Hepatocyte (in vitro differentiated cells): ENCODE results near the gene KRT84. TPM values are rescaled to one million over a fixed set of nuclear protein-coding genes. Genes with fewer than 3 reads are reported as not detected.

Experiments
- DNase-seq: peaks from one replicate; pipeline ENCODE4 v3.0.0-alpha.2; 2016; ENCODE audit warnings: low spot score
- H2AFZ ChIP-seq: fragments of 200-600 bp; sonication (generic); 2 replicates; pipeline ENCODE4 v1.6.0; 2016; ENCODE audit warnings: antibody characterized with exemption, mild to moderate bottlenecking
- H3K27ac ChIP-seq: fragments of 200-600 bp; sonication (generic); 2 replicates; pipeline ENCODE4 v1.5.1; 2016; ENCODE audit warnings: mild to moderate bottlenecking
- H3K27me3 ChIP-seq: fragments of 200-600 bp; sonication (generic); 2 replicates; pipeline ENCODE4 v1.6.1; 2016
- H3K36me3 ChIP-seq: fragments of 200-600 bp; sonication (generic); replicated peaks from 2 replicates; pipeline ENCODE4 v1.5.1; 2016; ENCODE audit warnings: low read depth; ENCODE audit not compliant: insufficient read depth
- H3K4me1 ChIP-seq: fragments of 200-600 bp; sonication (generic); 2 replicates; pipeline ENCODE4 v1.5.1; 2016; ENCODE audit warnings: mild to moderate bottlenecking, moderate library complexity; ENCODE audit not compliant: insufficient read depth
- H3K4me2 ChIP-seq: fragments of 200-600 bp; sonication (generic); 2 replicates; pipeline ENCODE4 v1.6.0; 2016
- H3K4me3 ChIP-seq: fragments of 200-600 bp; sonication (generic); 2 replicates; pipeline ENCODE4 v1.5.1; 2016; ENCODE audit warnings: mild to moderate bottlenecking
- H3K79me2 ChIP-seq: fragments of 200-600 bp; sonication (generic); 2 replicates; pipeline ENCODE4 v1.6.0; 2017; ENCODE audit warnings: mild to moderate bottlenecking
- H3K9me2 ChIP-seq: fragments of 200-600 bp; sonication (generic); replicated peaks from 2 replicates; pipeline ENCODE4 v1.6.0; 2017; ENCODE audit warnings: mild to moderate bottlenecking; ENCODE audit not compliant: insufficient read depth
- H3K9me3 ChIP-seq: fragments of 200-600 bp; sonication (generic); 2 replicates; pipeline ENCODE4 v1.5.1; 2016; ENCODE audit warnings: low read depth, mild to moderate bottlenecking
- H4K20me1 ChIP-seq: fragments of 200-600 bp; sonication (generic); 2 replicates; pipeline ENCODE4 v1.6.0; 2016; ENCODE audit warnings: mild to moderate bottlenecking; ENCODE audit not compliant: insufficient read depth, poor library complexity, severe bottlenecking
- EZH2 ChIP-seq: fragments of 200-600 bp; sonication (generic); IDR thresholded peaks from 2 replicates; pipeline ENCODE4 v1.6.1; 2016; ENCODE audit warnings: antibody characterized with exemption, mild to moderate bottlenecking, borderline replicate concordance
- EZH2phosphoT487 ChIP-seq: fragments of 200-600 bp; sonication (generic); IDR thresholded peaks from one replicate; pipeline ENCODE4 v1.6.1; 2018; ENCODE audit warnings: antibody characterized with exemption, mild to moderate bottlenecking, low read depth, moderate library complexity; ENCODE audit not compliant: unreplicated experiment, severe bottlenecking
- WGBS: methylation state at CpG from one replicate; pipeline ENCODE4 v1.1.6; 2016; ENCODE audit warnings: low lambda C conversion rate; ENCODE audit errors: missing lambda C conversion rate; 5-methylcytosine and 5-hydroxymethylcytosine counted together
- polyA plus RNA-seq: library from polyadenylated mRNA; unstranded; fragments of >200 nt; fragmentation: Nextera tagmentation; extraction: Ambion mirVana; gene quantifications from 2 replicates; pipeline ENCODE4 v1.2.1, GENCODE V29; 2016
- total RNA-seq: library from RNA; depleted of rRNA; stranded (reverse); fragments of >200 nt; gene quantifications from 2 replicates; pipeline ENCODE4 v1.2.3, GENCODE V29; 2014
- TF ChIP-seq, protein P1 (sequence below): fragments of 200-600 bp; sonication (generic); IDR thresholded peaks from 2 replicates; pipeline ENCODE4 v1.5.1; 2016; ENCODE audit warnings: antibody characterized with exemption, mild to moderate bottlenecking; ENCODE audit not compliant: poor library complexity

KRT84 gene
- total and polyA plus RNA-seq, 2 experiments from 2014 or later, result not detected

DNA sequence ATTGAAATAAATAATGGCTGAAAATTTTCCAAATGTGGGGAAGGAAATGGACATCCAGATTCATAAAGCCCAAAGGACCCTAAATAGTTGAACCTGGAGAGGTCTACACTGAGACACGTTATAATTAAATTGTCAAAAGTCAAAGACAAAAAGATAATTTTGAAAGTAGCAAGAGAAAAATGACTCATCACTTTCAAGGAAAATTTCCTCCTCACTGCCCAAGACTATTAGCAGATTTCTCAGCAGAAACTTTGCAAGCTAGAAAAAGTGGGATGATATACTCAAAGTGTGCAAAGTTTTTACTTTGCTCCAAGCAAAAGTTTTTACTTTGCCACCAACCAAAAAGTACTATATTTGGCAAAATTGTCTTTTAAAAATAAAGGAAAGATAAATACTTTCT lies 48.4 kb downstream of the KRT84 start:
- no peak for DNase-seq
- no peaks in the 10 kb centered on the region for H4K20me1 ChIP-seq
- 55% methylated on average over 1 of the region's 1 CpG for WGBS
- H3K79me2 ChIP-seq, result no peaks in the 10 kb centered on the region
- no peak overlapping the region for H3K27ac ChIP-seq
- no peak overlapping the region for H3K4me3 ChIP-seq
- H3K9me2 ChIP-seq, result no peaks in the 10 kb centered on the region
- no peak overlapping the region for H2AFZ ChIP-seq
- H3K36me3 ChIP-seq, result no peaks in the 10 kb centered on the region
- no peaks in the 10 kb centered on the region for H3K9me3 ChIP-seq
- TF ChIP-seq EZH2 (no peak), EZH2phosphoT487 (no peak)
- TF ChIP-seq, protein P1, sequence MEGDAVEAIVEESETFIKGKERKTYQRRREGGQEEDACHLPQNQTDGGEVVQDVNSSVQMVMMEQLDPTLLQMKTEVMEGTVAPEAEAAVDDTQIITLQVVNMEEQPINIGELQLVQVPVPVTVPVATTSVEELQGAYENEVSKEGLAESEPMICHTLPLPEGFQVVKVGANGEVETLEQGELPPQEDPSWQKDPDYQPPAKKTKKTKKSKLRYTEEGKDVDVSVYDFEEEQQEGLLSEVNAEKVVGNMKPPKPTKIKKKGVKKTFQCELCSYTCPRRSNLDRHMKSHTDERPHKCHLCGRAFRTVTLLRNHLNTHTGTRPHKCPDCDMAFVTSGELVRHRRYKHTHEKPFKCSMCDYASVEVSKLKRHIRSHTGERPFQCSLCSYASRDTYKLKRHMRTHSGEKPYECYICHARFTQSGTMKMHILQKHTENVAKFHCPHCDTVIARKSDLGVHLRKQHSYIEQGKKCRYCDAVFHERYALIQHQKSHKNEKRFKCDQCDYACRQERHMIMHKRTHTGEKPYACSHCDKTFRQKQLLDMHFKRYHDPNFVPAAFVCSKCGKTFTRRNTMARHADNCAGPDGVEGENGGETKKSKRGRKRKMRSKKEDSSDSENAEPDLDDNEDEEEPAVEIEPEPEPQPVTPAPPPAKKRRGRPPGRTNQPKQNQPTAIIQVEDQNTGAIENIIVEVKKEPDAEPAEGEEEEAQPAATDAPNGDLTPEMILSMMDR, result no peak
- no peaks in the 10 kb centered on the region for H3K27me3 ChIP-seq
- H3K4me2 ChIP-seq, result no peak overlapping the region
- H3K4me1 ChIP-seq, result no peaks in the 10 kb centered on the region

- H3K79me2 ChIP-seq, result no peaks in the 10 kb centered on the region
- no peaks in the 10 kb centered on the region for H3K36me3 ChIP-seq
- no peak overlapping the region for H3K4me3 ChIP-seq
- no peak for DNase-seq
- no peaks in the 10 kb centered on the region for H3K27me3 ChIP-seq
- no peak overlapping the region for H2AFZ ChIP-seq
- H3K9me2 ChIP-seq, result no peaks in the 10 kb centered on the region
- H3K27ac ChIP-seq, result no peak overlapping the region
- WGBS, result 67% methylated on average over 2 of the region's 2 CpGs
- H3K4me1 ChIP-seq, result no peaks in the 10 kb centered on the region
- TF ChIP-seq, protein P1, result no peak
- TF ChIP-seq EZH2, result no peak
- TF ChIP-seq EZH2phosphoT487, result no peak
- no peaks in the 10 kb centered on the region for H3K9me3 ChIP-seq
- H3K4me2 ChIP-seq, result no peak overlapping the region
- H4K20me1 ChIP-seq, result no peaks in the 10 kb centered on the region
Measured at GRCh38 chr12:52336641-52337040, 48.8 kb downstream of the KRT84 start.

DNA sequence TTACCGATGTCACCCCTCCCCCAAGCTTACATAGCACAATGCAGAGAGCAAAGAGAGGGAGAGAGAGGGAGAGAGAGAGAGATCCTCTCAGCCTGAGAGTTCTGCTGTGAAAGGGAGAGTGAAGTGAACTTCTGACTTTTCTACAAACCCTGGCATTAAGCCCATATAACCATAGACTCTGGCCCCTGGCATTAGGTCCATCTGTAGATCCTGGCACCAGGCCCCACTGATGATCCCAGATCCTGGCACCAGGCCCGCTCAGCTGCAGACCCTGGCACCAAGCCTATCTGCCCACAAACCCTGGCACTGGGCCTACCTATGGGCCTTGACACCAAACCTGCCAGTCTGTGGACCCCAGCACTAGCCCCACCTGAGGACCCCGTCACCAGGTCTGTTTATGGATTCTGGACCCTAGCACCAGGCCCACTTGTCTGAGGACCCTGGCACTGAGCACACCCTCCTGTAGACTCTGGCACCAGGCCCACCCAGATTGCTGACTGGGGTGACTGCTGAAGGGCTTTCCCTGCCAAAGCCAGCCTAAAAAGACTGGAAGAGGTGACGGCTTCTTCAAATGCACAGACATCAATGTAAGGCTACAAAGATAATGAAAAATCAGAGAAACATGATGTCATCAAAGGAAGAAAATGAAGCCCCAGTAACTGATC lies 49.7 kb downstream of the KRT84 start:
- no peak overlapping the region for H3K4me3 ChIP-seq
- no peaks in the 10 kb centered on the region for H3K27me3 ChIP-seq
- 87% methylated on average over 4 of the region's 4 CpGs for WGBS
- no peak for DNase-seq
- H4K20me1 ChIP-seq, result no peaks in the 10 kb centered on the region
- H3K9me3 ChIP-seq, result no peaks in the 10 kb centered on the region
- H3K4me2 ChIP-seq, result no peak overlapping the region
- H3K36me3 ChIP-seq, result no peaks in the 10 kb centered on the region
- no peaks in the 10 kb centered on the region for H3K4me1 ChIP-seq
- no peak overlapping the region for H2AFZ ChIP-seq
- no peaks in the 10 kb centered on the region for H3K9me2 ChIP-seq
- H3K79me2 ChIP-seq, result no peaks in the 10 kb centered on the region
- no peak overlapping the region for H3K27ac ChIP-seq
- TF ChIP-seq EZH2 (no peak), EZH2phosphoT487 (no peak)
- TF ChIP-seq, protein P1, result no peak

DNA sequence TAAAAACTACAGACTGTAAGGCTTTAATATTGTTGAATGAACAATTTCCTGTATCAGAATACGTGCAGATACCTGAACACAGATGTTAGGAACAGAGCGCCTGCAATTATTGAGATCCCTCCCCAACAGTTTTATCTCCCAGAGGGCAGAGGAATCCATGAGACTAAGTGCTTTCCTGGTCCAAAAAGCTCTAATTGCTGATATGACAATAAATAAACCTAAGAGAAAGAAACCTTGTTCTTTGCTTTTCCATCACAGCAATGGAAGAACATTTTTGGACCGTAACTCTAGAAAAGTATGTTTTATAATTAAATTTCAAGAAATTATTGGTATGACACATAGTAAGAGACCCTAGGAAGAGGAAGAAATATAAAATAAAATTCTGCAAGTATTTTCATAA lies 51.3 kb downstream of the KRT84 start:
- Histone ChIP-seq H3K4me3 (no peak overlapping the region), H3K4me1 (no peaks in the 10 kb centered on the region), H3K36me3 (no peaks in the 10 kb centered on the region), H3K9me3 (no peaks in the 10 kb centered on the region), H2AFZ (no peak overlapping the region), H4K20me1 (no peaks in the 10 kb centered on the region), H3K27ac (no peak overlapping the region), H3K27me3 (no peaks in the 10 kb centered on the region), H3K4me2 (no peak overlapping the region), H3K9me2 (no peaks in the 10 kb centered on the region), H3K79me2 (no peaks in the 10 kb centered on the region)
- DNase-seq, result no peak
- 84% methylated on average over 3 of the region's 3 CpGs for WGBS
- TF ChIP-seq EZH2 (no peak), EZH2phosphoT487 (no peak)
- TF ChIP-seq, protein P1, result no peak
